Measurements from ENCODE around the gene UBL3.
A peak's percentile ranks its signal among the peaks of the same experiment; 100 is the strongest.

The UBL3 gene

DNA sequence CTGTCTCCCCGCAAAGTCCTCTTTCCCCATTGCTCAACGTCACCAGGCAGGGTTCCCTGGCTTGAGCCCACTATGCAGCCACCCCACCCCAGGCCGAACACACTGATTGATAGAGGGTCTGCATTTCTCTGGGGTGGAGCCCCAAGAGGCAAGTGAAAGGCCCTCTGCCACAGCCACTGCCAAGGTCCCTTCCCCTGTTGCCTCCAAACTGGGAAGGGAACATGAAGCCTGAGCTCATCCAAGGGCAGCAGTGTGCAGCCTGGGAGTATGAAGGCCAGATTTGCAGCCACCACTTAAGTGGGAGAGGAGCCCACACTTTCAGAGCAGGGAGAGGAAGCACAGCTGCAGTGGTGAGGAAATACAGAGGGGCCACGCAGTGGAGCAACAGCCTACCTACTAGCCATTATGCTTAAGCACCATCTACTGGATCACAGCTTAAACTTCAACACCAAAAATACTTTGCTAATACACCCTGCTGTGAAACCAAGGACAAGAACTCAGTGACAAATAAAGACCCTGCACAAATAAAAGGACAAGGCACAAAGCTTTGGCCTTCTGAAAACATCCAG lies 48.6 kb downstream of the UBL3 start:
- no peaks in the 10 kb centered on the region for H3K36me3 ChIP-seq (ENCODE audit: control insufficient read depth, insufficient read depth, low read length)
- no peak for DNase-seq (ENCODE audit: extremely low read depth, insufficient read length)
- TF ChIP-seq, protein P1, sequence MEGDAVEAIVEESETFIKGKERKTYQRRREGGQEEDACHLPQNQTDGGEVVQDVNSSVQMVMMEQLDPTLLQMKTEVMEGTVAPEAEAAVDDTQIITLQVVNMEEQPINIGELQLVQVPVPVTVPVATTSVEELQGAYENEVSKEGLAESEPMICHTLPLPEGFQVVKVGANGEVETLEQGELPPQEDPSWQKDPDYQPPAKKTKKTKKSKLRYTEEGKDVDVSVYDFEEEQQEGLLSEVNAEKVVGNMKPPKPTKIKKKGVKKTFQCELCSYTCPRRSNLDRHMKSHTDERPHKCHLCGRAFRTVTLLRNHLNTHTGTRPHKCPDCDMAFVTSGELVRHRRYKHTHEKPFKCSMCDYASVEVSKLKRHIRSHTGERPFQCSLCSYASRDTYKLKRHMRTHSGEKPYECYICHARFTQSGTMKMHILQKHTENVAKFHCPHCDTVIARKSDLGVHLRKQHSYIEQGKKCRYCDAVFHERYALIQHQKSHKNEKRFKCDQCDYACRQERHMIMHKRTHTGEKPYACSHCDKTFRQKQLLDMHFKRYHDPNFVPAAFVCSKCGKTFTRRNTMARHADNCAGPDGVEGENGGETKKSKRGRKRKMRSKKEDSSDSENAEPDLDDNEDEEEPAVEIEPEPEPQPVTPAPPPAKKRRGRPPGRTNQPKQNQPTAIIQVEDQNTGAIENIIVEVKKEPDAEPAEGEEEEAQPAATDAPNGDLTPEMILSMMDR (IDR thresholded peaks at IDR 0.05; ENCODE audit: insufficient read depth, low read length, poor library complexity, severe bottlenecking), result peak; percentile 34
- no peak overlapping the region for H3K4me3 ChIP-seq (replicated peaks; ENCODE audit: low read depth, low read length)
- H3K27me3 ChIP-seq (replicated peaks; ENCODE audit: control insufficient read depth, insufficient read depth, low read length), result no peaks in the 10 kb centered on the region

DNA sequence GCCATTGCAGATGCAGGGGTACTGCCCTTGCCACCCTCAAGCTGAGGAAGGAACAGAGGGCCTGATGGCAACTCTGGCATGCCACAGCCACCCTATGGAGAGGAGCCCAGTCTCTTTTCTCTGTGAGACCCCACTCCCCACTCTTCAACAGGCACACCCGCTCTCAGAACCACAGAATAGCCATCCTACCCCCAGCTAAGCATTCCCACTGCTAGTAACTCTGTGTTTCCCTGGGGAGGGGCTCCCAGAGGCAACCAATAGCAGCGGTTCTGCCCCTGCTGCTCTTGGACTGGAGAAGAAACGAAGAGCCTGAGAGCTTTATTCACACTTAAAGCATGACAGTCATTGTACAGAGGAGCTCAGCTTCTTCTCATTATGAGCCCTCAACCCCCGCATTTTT lies 49.3 kb downstream of the UBL3 start:
- Histone ChIP-seq H3K36me3 (ENCODE audit: control insufficient read depth, insufficient read depth, low read length) (no peaks in the 10 kb centered on the region), H3K4me3 (replicated peaks; ENCODE audit: low read depth, low read length) (no peak overlapping the region), H3K27me3 (replicated peaks; ENCODE audit: control insufficient read depth, insufficient read depth, low read length) (no peaks in the 10 kb centered on the region)
- TF ChIP-seq, protein P1 (IDR thresholded peaks at IDR 0.05; ENCODE audit: insufficient read depth, low read length, poor library complexity, severe bottlenecking), result no peak
- DNase-seq (ENCODE audit: extremely low read depth, insufficient read length), result no peak

DNA sequence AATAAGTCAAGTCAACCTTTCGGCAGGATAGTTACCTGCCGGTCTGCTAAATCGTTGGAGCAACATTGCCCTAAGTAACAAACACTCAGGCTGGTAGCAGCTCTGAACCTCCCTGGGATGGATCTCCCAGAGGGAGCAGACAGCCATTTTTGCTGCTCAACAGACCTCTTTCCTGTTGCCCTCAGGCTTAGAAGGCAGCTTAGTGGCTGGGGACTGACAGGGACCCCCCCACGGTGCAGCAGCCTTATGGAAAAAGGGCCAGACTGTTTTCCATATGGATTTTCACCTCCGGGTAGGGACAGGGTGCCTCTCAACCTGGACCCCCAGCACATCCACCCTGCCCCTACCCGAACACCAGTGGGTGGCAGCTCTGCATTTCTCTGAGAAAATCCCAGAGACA lies 49.7 kb downstream of the UBL3 start:
- TF ChIP-seq, protein P1 (IDR thresholded peaks at IDR 0.05; ENCODE audit: insufficient read depth, low read length, poor library complexity, severe bottlenecking), result no peak
- DNase-seq (ENCODE audit: extremely low read depth, insufficient read length), result no peak
- H3K27me3 ChIP-seq (replicated peaks; ENCODE audit: control insufficient read depth, insufficient read depth, low read length), result no peaks in the 10 kb centered on the region
- H3K36me3 ChIP-seq (ENCODE audit: control insufficient read depth, insufficient read depth, low read length), result no peaks in the 10 kb centered on the region
- no peak overlapping the region for H3K4me3 ChIP-seq (replicated peaks; ENCODE audit: low read depth, low read length)

DNA sequence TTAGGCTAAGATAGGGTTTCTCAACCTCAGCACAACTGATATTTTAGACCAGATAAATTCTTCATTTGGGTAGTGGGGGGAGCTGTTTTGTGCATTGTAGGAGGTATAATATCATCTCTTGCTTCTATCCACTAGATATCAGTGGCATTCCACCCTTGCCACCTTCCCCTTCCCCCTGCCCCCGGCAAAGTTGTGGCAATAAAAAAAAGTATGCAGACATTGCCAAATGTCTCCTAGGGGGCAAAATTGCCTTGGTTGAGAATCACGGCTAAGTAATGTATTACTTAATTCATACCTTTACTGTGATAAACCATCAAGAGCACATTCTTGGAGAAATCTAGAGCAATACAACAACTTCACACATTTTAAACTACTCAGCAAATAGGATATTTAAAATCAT lies 51.4 kb downstream of the UBL3 start:
- TF ChIP-seq, protein P1 (IDR thresholded peaks at IDR 0.05; ENCODE audit: insufficient read depth, low read length, poor library complexity, severe bottlenecking), result no peak
- Histone ChIP-seq H3K4me3 (replicated peaks; ENCODE audit: low read depth, low read length) (no peak overlapping the region), H3K36me3 (ENCODE audit: control insufficient read depth, insufficient read depth, low read length) (no peaks in the 10 kb centered on the region), H3K27me3 (replicated peaks; ENCODE audit: control insufficient read depth, insufficient read depth, low read length) (no peaks in the 10 kb centered on the region)
- DNase-seq (ENCODE audit: extremely low read depth, insufficient read length), result no peak

DNA sequence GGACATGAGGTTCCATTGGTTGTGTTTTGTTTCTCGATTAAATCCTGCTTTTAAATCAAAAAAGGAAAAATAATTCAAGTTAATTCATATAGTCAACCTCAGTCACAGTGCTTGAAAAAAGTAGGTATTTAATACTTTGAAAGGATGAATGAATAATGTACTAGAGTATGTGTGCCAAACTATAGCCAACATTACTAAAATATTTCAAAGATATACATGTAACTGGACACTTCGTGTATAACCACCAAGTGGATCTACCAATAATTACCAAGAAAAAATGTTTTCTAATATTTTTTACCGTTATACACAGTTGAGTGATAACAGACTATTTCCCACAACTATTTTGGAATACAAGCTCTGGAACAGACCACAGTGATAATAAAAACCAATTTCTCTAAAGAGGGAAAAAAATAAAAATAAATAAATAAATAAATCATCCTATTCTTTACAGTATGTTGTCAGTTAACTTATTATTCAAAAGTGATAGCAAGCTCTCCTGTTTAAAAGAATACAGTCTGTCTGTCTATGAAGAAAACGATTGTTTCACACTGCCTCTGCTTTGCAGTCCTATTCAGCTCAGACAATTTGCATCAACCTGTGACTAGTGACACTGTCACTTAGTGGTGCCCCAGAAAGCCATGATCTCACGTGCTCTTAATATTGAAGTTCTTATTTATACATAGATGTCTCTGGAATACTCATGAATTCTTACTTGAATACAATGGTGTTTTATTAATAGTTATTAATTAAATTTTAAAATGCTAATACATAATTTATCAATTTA lies 58.2 kb downstream of the UBL3 start:
- Histone ChIP-seq H3K4me3 (replicated peaks; ENCODE audit: low read depth, low read length) (no peak overlapping the region), H3K27me3 (replicated peaks; ENCODE audit: control insufficient read depth, insufficient read depth, low read length) (no peaks in the 10 kb centered on the region), H3K36me3 (ENCODE audit: control insufficient read depth, insufficient read depth, low read length) (no peaks in the 10 kb centered on the region)
- DNase-seq (ENCODE audit: extremely low read depth, insufficient read length), result no peak
- TF ChIP-seq, protein P1 (IDR thresholded peaks at IDR 0.05; ENCODE audit: insufficient read depth, low read length, poor library complexity, severe bottlenecking), result no peak

Data from GM06990 (cell line).